GM18873 (cell line): ENCODE results near the gene TRPC4AP.

Source experiments
- ATAC-seq: cut with Tn5 transposase; IDR thresholded peaks from one replicate; pipeline ENCODE4 v1.9.1; 2021; ENCODE audit warnings: mild to moderate bottlenecking, moderate library complexity, moderate number of reproducible peaks; ENCODE audit not compliant: unreplicated experiment, low FRiP score

The TRPC4AP gene

DNA sequence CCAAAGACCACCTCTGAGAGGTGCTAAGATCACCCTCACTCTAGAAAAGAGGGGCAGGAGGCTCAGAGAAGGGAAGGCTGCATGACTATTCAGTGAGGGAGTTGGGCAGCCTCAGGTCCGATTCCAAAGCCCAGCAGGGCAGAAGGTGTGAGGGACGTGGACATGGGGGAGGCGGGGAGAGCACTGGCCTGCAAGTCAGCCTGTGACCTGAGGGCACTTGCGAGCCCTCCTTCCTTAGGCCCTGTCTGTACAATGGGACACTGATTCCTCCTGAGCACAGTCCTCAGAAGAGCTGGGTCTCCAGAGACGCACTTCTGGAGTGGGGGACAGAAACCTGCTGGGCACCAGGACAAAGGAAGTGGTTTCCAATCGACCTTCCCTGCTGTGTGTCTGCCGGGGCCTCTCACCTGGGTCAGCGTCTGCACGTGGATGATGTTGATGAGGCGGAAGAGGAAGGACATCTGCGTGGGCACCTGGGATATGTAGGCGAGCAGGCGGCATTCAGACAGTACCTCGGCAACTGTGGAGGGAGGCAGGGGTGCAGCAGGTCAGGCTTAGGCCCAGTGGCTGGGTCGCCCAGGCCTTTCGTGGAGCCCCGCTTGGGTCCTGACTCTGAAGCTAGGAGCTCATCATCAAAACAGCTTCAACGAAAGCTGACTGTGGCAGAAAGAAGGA is 88.4 kb downstream of the TRPC4AP start:
- no peak for ATAC-seq

- ATAC-seq, result no peak
These were observed 89.2 kb downstream of the TRPC4AP start for GRCh38 chr20:35003211-35004031.

GRCh38 chr20:35002426-35003210 is 90.0 kb downstream of the TRPC4AP start:
- ATAC-seq, result no peak

DNA sequence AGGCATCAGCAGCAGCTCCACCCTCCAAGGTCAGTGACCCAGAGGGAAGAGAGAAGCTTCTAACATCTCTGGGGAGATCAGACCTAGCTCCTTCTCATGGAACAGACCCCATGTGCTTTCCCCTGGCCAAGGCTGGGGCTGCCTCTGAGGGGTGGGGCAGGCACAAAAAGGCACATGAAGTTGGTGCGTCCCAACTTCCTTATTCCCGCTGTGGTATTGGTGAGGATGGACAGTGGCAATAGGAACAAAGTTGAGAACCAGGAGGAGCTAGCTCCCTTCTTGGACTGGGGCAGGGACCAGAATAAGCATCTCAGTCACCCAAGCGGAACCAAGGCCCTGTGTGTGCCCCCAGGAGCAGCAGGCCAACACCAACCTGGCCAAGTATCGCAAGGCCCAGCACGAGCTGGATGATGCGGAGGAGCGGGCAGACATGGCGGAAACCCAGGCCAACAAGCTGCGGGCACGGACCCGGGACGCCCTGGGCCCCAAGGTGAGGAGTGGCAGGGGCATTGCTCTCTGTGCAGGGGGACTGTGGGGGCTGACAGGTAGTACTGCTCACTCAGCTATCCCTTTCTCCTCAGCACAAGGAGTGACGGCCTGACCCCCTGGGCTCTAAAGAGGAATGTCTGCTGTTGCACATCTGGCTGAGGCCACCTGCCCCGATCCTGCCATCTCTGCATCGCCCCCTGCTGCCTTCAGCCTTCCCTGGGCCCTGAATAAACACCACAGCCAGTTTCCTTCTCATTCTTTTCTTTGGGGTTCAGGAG is 90.8 kb downstream of the TRPC4AP start:
- no peak for ATAC-seq

DNA sequence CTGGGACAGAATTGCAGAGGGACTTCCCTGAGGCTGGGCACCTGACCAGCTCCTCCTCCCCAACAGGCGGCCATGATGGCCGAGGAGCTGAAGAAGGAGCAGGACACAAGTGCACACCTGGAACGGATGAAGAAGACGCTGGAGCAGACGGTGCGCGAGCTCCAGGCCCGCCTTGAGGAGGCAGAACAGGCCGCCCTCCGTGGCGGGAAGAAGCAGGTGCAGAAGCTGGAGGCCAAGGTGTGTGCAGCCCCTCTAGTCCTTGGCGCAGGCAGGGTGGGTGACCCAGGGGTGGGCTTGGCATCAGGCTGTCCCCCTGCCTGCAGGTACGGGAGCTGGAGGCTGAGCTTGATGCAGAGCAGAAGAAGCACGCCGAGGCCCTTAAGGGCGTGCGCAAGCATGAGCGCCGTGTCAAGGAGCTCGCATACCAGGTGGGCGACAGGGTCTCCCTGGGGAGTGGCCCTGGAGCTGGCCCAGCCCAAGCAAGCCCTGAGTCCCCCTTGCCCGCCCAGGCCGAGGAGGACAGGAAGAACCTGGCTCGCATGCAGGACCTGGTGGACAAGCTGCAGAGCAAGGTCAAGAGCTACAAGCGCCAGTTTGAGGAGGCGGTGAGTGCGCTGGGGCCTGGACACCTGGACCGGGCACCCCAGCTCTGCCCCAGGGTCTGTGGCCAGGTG is 91.5 kb downstream of the TRPC4AP start:
- no peak for ATAC-seq

- no peak for ATAC-seq
These were observed 92.2 kb downstream of the TRPC4AP start for GRCh38 chr20:35000311-35000921.

DNA sequence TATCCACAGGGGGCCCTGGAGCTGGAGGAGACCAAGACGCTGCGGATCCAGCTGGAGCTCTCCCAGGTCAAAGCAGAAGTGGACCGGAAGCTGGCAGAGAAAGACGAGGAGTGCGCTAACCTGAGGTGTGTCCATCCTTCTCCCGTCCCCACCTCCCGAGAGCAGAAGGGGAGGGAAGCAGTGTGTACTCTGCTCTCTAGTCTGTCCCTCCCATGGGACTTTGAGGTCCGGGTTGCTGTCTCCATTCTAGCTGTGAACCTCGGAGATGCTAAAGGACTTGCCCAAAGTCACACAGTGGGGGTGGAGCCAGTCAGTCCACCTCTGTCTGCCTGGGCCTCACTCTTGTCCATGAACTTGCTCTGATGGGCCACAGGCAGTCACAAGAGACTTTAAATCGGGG is 92.8 kb downstream of the TRPC4AP start:
- no peak for ATAC-seq

GRCh38 chr20:34999021-34999451 is 93.6 kb downstream of the TRPC4AP start:
- ATAC-seq, result no peak

DNA sequence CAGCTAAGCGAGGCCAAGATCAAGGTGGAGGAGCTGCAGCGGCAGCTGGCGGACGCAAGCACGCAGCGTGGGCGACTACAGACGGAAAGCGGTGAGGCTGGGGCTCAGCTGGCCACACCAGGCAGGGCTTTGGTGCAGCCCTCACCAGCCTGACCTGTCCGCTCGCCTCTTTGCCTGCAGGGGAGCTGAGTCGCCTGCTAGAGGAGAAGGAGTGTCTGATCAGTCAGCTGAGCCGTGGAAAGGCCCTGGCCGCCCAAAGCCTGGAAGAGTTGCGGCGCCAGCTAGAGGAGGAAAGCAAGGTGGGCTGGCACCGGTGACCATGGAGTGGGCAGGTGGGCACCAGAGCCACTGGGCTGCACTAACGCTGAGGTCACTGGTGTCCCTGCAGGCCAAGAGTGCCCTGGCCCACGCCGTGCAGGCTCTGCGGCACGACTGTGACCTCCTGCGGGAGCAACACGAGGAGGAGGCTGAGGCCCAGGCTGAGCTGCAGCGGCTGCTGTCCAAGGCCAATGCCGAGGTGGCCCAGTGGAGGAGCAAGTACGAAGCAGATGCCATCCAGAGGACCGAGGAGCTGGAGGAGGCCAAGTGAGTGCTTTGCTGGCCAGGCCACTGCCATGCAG is 94.2 kb downstream of the TRPC4AP start:
- ATAC-seq, result no peak

DNA sequence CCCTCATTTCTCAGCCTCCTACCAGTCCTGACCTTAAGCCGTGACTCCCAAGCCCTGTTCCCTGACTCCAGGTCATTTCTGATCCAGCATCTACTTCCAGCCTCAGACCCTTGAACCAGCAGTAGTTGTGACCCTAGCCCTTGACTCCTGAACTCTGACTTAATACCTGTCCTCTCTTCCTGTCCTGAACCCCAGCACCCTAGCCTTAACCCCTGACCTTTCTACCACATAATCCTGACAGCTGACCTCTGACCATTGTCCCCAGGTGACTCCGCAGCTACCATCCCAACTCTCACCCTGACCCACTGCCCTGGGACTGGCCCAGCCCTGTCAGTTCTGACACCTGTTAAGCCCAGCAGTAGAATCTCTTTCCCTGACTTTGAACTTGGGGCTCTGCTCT is 94.8 kb downstream of the TRPC4AP start:
- no peak for ATAC-seq

DNA sequence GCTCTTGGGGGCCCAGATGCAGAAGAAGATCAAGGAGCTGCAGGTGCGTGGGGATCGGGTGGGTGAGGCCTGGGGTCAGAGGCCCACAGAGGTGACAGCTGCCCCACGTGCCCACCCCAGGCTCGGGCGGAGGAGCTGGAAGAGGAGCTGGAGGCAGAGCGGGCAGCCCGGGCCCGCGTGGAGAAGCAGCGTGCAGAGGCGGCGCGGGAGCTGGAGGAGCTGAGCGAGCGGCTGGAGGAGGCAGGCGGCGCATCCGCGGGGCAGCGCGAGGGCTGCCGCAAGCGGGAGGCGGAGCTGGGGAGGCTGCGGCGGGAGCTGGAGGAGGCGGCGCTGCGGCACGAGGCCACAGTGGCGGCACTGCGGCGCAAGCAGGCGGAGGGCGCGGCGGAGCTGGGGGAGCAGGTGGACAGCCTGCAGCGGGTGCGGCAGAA is 95.5 kb downstream of the TRPC4AP start:
- no peak for ATAC-seq

DNA sequence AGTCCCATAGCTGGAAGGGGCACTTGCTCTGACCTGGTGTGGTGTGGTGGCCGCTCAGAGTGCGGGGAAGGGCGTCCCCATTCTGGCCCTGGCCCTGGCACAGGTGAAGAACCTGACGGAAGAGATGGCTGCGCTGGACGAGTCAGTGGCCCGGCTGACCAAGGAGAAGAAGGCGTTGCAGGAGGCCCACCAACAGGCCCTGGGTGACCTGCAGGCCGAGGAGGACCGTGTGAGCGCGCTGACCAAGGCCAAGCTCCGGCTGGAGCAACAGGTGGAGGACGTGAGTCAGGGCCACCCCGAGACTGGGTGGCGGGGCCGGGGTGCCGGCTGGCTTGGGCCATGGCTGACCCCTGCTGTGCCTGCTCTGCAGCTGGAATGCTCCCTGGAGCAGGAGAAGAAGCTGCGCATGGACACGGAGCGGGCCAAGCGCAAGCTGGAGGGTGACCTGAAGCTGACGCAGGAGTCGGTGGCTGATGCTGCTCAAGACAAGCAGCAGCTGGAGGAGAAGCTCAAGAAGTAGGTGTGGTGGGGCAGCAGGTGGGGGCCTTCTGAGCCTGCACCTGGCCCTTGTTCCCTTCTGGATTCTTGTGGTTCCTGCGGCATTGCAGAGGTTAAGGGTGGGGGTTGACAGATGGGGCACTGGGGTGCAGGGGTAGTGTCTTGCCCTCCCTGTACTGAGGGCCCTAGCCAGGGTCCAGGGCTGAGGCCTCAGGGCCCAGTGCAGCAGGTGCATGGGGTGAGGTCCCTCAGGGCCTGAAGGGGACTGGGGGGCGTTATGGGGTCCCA is 96.2 kb downstream of the TRPC4AP start:
- no peak for ATAC-seq

- ATAC-seq, result no peak
These were observed 96.9 kb downstream of the TRPC4AP start for GRCh38 chr20:34995696-34996095.

DNA sequence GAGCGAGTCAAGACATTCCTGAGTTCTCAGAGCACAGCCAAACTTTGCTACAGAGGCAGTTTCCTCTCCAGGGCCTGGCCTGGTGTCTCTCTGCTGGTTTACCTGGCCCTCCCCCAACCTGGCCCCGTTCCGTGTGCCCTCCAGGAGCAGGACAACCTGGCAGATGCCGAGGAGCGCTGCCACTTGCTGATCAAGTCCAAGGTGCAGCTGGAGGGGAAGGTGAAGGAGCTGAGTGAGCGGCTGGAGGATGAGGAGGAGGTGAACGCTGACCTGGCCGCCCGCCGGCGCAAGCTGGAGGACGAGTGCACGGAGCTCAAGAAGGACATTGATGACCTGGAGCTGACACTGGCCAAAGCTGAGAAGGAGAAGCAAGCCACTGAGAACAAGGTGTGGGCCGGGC is 97.4 kb downstream of the TRPC4AP start:
- no peak for ATAC-seq

DNA sequence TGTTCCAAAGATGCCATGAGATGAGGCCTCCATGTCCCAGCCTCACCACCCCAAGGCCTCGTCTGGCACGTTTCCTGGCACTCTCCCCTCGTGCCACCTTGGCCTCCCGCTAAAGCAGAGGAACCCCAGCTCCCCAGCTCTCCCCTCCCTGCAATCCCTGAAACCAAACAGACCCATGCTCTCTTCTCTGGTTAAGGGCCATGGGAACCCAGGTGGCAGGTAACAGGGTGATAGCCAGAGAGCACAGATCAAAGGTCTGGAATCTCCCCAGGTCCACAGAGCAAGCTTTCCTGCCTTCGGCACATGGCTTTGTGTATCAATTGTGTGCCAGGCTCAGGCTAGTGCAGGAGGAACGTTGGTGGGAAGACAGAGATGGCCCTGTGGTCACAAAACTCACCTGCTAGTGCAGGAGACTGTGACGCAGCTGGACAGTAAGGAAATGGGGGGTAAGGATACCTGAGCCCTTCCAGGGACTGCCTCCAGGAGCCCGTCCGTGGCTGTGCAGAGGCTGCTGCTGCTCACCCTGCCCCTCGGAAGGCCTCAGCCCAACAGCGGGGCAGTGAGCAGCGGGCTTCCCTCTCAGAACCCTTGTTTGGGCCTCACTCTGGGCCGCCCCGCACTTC is 98.0 kb downstream of the TRPC4AP start:
- ATAC-seq, result no peak

GRCh38 chr20:34993941-34994508 is 98.6 kb downstream of the TRPC4AP start:
- ATAC-seq, result no peak

DNA sequence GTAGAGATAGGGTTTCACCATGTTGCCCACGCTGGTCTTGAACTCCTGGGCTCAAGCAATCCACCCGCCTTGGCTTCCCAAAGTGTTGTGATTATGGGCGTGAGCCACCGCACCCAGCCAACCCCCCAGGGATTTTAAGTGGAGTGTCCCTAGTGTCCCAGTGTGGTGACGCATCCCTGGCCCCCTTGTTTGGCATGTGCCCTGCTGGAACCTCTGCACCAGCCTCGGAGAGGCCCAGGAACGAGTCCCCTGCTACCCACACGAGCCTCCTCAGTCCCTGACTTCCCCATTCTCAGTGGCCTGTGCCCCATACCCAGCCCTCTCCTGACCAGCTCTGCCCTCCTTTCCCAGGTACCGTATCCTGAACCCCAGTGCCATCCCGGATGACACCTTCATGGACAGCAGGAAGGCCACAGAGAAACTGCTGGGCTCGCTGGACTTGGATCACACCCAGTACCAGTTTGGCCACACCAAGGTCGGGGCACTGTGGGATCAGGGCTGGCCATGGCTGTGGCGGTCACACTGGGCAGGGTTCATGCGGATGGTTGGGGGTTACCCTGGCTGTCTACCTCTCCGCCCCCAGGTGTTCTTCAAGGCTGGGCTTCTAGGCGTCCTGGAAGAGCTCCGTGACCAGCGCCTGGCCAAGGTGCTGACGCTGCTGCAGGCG is 99.7 kb downstream of the TRPC4AP start:
- ATAC-seq, result no peak
